GM12878 (cell line): ENCODE results near the gene ZNF791.

ENCODE experiments used
- CBX5 ChIP-seq: sonication (generic); IDR thresholded peaks from 2 replicates; pipeline ENCODE4 v1.6.1; 2016; ENCODE audit warnings: low read depth, moderate library complexity, mild to moderate bottlenecking, inconsistent platforms
- CTCF ChIP-seq, 3 experiments: IDR thresholded peaks in 2 of 3; conservative IDR thresholded peaks in 1 of 3; 2 replicates each; pipeline ENCODE4 v1.5.1; 2011; ENCODE audit warnings: low read depth in 3 of 3, low read length in 3 of 3, mild to moderate bottlenecking in 3 of 3, control low read depth in 2 of 3, moderate library complexity in 2 of 3, inconsistent platforms in 1 of 3, mixed read lengths in 1 of 3; ENCODE audit not compliant: control insufficient read depth in 2 of 3, insufficient read depth in 1 of 3; ENCODE audit errors: extremely low read depth in 1 of 3
- NFYB ChIP-seq: IDR thresholded peaks from 2 replicates; pipeline ENCODE4 v1.6.1; 2011; ENCODE audit warnings: low read depth, mild to moderate bottlenecking, low read length, improper control_type of control experiment, moderate library complexity; ENCODE audit not compliant: insufficient read depth

- TF ChIP-seq NFYB (no peak), CTCF (IDR thresholded peaks at IDR 0.05 in 2 of 3, conservative IDR thresholded peaks at IDR 0.05 in 1 of 3; ENCODE audit: control insufficient read depth in 2 of 3, extremely low read depth in 1 of 3, insufficient read depth in 1 of 3, low read depth in 3 of 3, low read length in 3 of 3) (no peak), CBX5 (no peak)
These were observed 610 bp downstream of the ZNF791 start for GRCh38 chr19:12611361-12611699.
